ENCODE results near the gene CAPZB.

- TF ChIP-seq CTCF (IDR thresholded peaks at IDR 0.05) (no peak), POLR2A (IDR thresholded peaks at IDR 0.05) (no peak)
Observed at GRCh38 chr1:19289244-19289643, 196.1 kb downstream of the CAPZB start.

Measured in adrenal gland (tissue), 5 donors.